GM18505 (cell line): ENCODE data around the gene STK11.
"Not testable (repeated sequence)": the region's sequence is repeated elsewhere in the genome, so short reads cannot be mapped to it uniquely, and the experiment has no call there.

ENCODE experiments used
- ATAC-seq: cut with Tn5 transposase; IDR thresholded peaks from one replicate; pipeline ENCODE4 v1.9.1; 2021; ENCODE audit not compliant: unreplicated experiment
- POLR2A ChIP-seq: IDR thresholded peaks from 4 replicates; pipeline ENCODE4 v1.6.1; 2011; ENCODE audit warnings: borderline replicate concordance; ENCODE audit not compliant: insufficient read depth, insufficient read length; ENCODE audit errors: extremely low read depth

Gene STK11

DNA sequence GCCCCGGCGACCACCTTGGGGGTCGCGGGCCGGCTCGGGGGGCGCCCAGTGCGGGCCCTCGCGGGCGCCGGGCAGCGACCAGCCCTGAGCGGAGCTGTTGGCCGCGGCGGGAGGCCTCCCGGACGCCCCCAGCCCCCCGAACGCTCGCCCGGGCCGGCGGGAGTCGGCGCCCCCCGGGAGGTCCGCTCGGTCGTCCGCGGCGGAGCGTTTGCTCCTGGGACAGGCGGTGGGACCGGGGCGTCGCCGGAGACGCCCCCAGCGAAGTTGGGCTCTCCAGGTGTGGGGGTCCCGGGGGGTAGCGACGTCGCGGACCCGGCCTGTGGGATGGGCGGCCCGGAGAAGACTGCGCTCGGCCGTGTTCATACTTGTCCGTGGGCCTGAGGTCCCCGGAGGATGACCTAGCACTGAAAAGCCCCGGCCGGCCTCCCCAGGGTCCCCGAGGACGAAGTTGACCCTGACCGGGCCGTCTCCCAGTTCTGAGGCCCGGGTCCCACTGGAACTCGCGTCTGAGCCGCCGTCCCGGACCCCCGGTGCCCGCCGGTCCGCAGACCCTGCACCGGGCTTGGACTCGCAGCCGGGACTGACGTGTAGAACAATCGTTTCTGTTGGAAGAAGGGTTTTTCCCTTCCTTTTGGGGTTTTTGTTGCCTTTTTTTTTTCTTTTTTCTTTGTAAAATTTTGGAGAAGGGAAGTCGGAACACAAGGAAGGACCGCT lies 729 bp downstream of the STK11 start:
- ATAC-seq = no peak
- TF ChIP-seq POLR2A = no peak

- no peak for ATAC-seq
- TF ChIP-seq POLR2A = no peak
Observed at GRCh38 chr19:1206864-1207450, 1.4 kb downstream of the STK11 start.

GRCh38 chr19:1208830-1209229 lies 3.3 kb downstream of the STK11 start:
- not testable (repeated sequence) for ATAC-seq

DNA sequence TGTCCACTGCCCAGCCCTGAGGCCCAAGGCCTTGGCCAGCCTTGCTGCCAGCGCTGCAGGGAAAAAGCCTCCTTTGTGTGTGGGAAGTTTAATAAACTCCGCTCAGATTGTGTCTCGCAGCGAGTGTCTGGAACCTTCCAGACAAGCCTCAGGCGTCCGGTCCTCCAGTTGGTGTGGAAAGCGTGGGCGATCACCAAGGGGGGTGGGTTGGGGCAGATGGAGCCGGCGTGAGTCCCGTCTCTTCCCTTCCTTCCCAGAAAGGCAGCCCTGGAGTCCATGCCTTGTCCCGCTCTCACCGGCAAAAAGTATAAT lies 4.6 kb downstream of the STK11 start:
- TF ChIP-seq POLR2A = no peak
- no peak for ATAC-seq

- no peak for ATAC-seq
- TF ChIP-seq POLR2A = no peak
Observed at GRCh38 chr19:1211494-1212234, 6.1 kb downstream of the STK11 start.

GRCh38 chr19:1213391-1214286 lies 8.1 kb downstream of the STK11 start:
- ATAC-seq = no peak
- peak; percentile 15 for TF ChIP-seq POLR2A

DNA sequence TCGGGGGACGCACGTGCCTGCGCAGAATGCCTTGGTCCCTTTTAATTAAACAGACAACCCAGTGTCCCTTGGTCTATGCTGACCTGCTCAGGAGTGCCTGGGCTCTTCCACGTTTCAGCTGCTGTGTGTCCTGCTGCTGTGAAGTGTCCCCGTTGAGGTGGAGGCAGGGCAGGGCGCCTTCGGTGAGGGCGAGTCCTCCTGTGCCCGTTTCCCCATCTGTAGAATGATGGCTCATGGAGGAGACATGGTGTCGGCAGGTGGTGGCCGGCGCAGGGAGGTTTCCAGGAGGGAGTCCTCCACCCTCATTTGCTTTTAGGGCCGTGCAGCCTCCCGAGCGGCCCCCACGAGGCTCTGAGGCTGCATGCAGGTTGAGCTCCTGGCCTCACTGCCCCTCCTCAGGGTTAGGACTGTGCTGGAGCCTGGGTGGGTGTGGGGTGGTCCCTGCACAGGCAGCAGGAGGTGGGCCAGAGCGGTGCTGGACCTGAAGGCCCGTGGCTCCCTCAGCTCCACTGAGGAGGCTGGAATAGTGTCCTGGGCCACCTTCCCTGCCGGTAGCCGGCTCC lies 8.8 kb downstream of the STK11 start:
- no peak for ATAC-seq
- TF ChIP-seq POLR2A = no peak

DNA sequence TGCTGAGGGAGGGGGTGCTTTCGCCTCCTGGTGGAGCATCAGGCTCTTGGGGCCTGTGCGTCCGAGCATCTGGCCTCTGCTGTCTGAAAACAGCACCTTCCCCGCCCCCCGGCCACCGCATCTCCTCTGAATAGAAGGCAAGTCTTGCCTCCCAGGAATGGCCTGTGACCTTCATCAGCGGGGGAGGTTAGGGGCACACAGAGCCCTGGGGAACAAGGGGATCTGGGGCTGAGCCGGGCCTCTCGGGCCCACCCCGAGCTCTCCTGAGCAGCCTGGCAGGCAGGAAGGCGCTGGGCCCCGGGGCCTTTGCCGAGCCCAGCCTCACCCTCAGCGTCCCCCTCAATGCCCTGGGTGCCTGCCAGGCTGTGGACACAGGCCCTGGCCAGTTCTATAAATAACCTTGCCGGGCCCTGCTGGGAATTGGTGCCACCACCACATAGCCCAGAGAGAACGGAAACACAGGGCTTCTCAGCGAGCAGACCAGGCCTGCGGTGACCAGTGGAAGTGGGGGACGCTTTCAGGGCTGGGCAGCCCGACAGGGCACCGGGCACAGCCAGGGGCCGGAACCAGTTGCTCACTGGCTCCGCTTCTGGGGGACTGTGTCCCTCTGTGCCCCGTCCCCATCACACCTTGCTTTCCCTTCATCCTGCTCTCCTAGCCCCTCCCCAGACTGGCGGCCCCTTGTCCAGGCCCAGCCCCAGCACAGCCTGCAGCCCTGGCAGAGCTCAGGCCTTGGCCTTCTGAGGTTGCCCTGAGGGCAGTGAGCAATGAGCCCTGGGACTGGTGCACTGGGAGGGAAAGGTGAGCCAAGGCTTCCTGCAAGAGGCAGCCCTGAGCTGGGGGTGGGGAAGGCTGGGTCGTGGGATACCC lies 9.5 kb downstream of the STK11 start:
- ATAC-seq = no peak
- no peak for TF ChIP-seq POLR2A

GRCh38 chr19:1216756-1217155 lies 11.2 kb downstream of the STK11 start:
- no peak for ATAC-seq
- TF ChIP-seq POLR2A = no peak

DNA sequence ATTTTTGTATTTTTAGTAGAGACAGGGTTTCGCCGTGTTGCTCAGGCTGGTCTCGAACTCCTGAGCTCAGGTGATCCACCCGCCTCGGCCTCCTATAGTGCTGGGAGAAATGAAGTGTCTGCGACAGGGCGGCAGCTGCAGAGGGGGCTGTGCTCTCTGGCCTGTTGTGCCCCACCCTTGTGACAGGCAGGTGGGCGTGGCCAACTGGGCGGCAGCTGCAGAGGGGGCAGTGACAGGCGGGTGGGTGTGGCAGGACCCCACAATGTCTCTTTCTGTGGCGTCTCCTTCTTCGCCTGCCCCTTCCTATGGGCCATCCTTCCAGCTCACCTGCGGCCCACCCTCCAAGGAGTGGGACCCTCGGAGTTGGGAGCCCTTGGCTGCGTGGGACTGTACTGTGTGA lies 11.8 kb downstream of the STK11 start:
- ATAC-seq = no peak
- no peak for TF ChIP-seq POLR2A

- no peak for TF ChIP-seq POLR2A
- ATAC-seq = no peak
Observed at GRCh38 chr19:1218751-1219567, 13.4 kb downstream of the STK11 start.
